ENCODE measurements around the gene ETV3. TPM values are rescaled to one million over a fixed set of nuclear protein-coding genes. Genes with fewer than 3 reads are reported as not detected.
A peak's percentile ranks its signal among the peaks of the same experiment; 100 is the strongest.

The ETV3 gene
- total RNA-seq, 6 experiments from 2014 or later = 4.9 to 7.8 (median 6.5) TPM

- ATAC-seq = peak; percentile 3 to 42 (median 14)
- Histone ChIP-seq H3K36me3 (peaks cover 4 to 33% (median 16%) of the 10 kb centered on the region in 4 donors), H3K27ac (peak overlapping the region; percentile 94 to 96 (median 95)), H3K27me3 (no peaks in the 10 kb centered on the region), H3K4me1 (peaks cover 0 to 25% (median 9%) of the 10 kb centered on the region in 4 donors), H3K4me3 (peak overlapping the region; percentile 73 to 90 (median 88)), H3K9me3 (no peaks in the 10 kb centered on the region)
- DNase-seq = no peak
- no peak for TF ChIP-seq POLR2A (IDR thresholded peaks at IDR 0.05)
- no peak for TF ChIP-seq CTCF (IDR thresholded peaks at IDR 0.05)
- intact Hi-C loops (cut with DNase I) = no loop called here
- WGBS (ENCODE audit: insufficient coverage, low coverage, low lambda C conversion rate, missing lambda C conversion rate) = 0% methylated on average over 23 of the region's 36 CpGs
These were observed 581 bp downstream of the ETV3 start for GRCh38 chr1:157137408-157138219.

GRCh38 chr1:157137046-157137407 lies 1.2 kb downstream of the ETV3 start:
- no peak for TF ChIP-seq POLR2A (IDR thresholded peaks at IDR 0.05)
- no peak for TF ChIP-seq CTCF (IDR thresholded peaks at IDR 0.05)
- Histone ChIP-seq H3K27ac (peak overlapping the region in 2 of 3 donors; percentile 8 to 32), H3K9me3 (no peaks in the 10 kb centered on the region), H3K27me3 (no peaks in the 10 kb centered on the region), H3K4me1 (peaks cover 0 to 25% (median 9%) of the 10 kb centered on the region in 4 donors), H3K36me3 (peaks cover 4 to 39% (median 17%) of the 10 kb centered on the region in 4 donors), H3K4me3 (peak overlapping the region; percentile 9 to 88 (median 73))
- no peak for ATAC-seq
- intact Hi-C loops (cut with DNase I) = no loop called here
- 34% methylated on average over 4 of the region's 4 CpGs for WGBS (ENCODE audit: insufficient coverage, low coverage, low lambda C conversion rate, missing lambda C conversion rate)
- DNase-seq = no peak

GRCh38 chr1:157136133-157136532 lies 2.1 kb downstream of the ETV3 start:
- TF ChIP-seq CTCF (IDR thresholded peaks at IDR 0.05) (peak in 1 of 4 donors; percentile 11), POLR2A (IDR thresholded peaks at IDR 0.05) (no peak)
- WGBS (ENCODE audit: insufficient coverage, low coverage, low lambda C conversion rate, missing lambda C conversion rate) = 43% methylated on average over 4 of the region's 4 CpGs
- Histone ChIP-seq H3K27me3 (no peaks in the 10 kb centered on the region), H3K36me3 (peaks cover 4 to 48% (median 21%) of the 10 kb centered on the region in 4 donors), H3K4me1 (peaks cover 0 to 25% (median 9%) of the 10 kb centered on the region in 4 donors), H3K9me3 (no peaks in the 10 kb centered on the region), H3K27ac (peak overlapping the region in 1 of 3 donors; percentile 12), H3K4me3 (no peak overlapping the region)
- ATAC-seq (no peak), DNase-seq (no peak)
- intact Hi-C loops (cut with DNase I) = no loop called here

GRCh38 chr1:157135646-157136045 lies 2.5 kb downstream of the ETV3 start:
- Histone ChIP-seq H3K27ac (peak overlapping the region in 1 of 3 donors; percentile 12), H3K27me3 (no peaks in the 10 kb centered on the region), H3K36me3 (peaks cover 6 to 53% (median 24%) of the 10 kb centered on the region in 4 donors), H3K4me1 (peaks cover 0 to 25% (median 9%) of the 10 kb centered on the region in 4 donors), H3K4me3 (no peak overlapping the region), H3K9me3 (no peaks in the 10 kb centered on the region)
- intact Hi-C loops (cut with DNase I) = no loop called here
- peak in 1 of 4 donors; percentile 47 for ATAC-seq
- TF ChIP-seq POLR2A (IDR thresholded peaks at IDR 0.05) = no peak
- TF ChIP-seq CTCF (IDR thresholded peaks at IDR 0.05) = no peak
- 22% methylated on average over 1 of the region's 1 CpG for WGBS (ENCODE audit: insufficient coverage, low coverage, low lambda C conversion rate, missing lambda C conversion rate)
- DNase-seq = no peak
